Karpas-422 (cell line): Measurements from ENCODE around the gene RPS27A. TPM values are rescaled to one million over a fixed set of nuclear protein-coding genes. Genes with fewer than 3 reads are reported as not detected.
A peak's percentile ranks its signal among the peaks of the same experiment; 100 is the strongest.
"Not testable (repeated sequence)": the region's sequence is repeated elsewhere in the genome, so short reads cannot be mapped to it uniquely, and the experiment has no call there.

Experiments
- DNase-seq: peaks from one replicate; pipeline ENCODE4 v3.0.0-alpha.2; 2015
- H2AFZ ChIP-seq: fragments of 200-600 bp; sonication (generic); 2 replicates; pipeline ENCODE4 v1.6.1; 2014; ENCODE audit warnings: antibody characterized with exemption, low read length, mixed read lengths
- H3K27ac ChIP-seq: fragments of 200-600 bp; sonication (generic); 2 replicates; pipeline ENCODE4 v1.5.1; 2014; ENCODE audit warnings: mild to moderate bottlenecking, low read length, moderate library complexity
- H3K27me3 ChIP-seq: fragments of 200-600 bp; sonication (generic); 2 replicates; pipeline ENCODE4 v1.6.1; 2014; ENCODE audit warnings: low read length, mixed read lengths
- H3K36me3 ChIP-seq: fragments of 200-600 bp; sonication (generic); 2 replicates; pipeline ENCODE4 v1.6.1; 2014; ENCODE audit warnings: low read length, mixed read lengths; ENCODE audit not compliant: insufficient read depth
- H3K4me1 ChIP-seq: fragments of 200-600 bp; sonication (generic); 2 replicates; pipeline ENCODE4 v1.6.1; 2014; ENCODE audit warnings: mild to moderate bottlenecking, low read length, mixed read lengths
- H3K4me2 ChIP-seq: fragments of 200-600 bp; sonication (generic); 2 replicates; pipeline ENCODE4 v1.6.1; 2014; ENCODE audit warnings: low read length, low read depth, mild to moderate bottlenecking; ENCODE audit not compliant: poor library complexity, severe bottlenecking
- H3K4me3 ChIP-seq: fragments of 200-600 bp; sonication (generic); 2 replicates; pipeline ENCODE4 v1.5.1; 2014; ENCODE audit warnings: mild to moderate bottlenecking, antibody characterized with exemption, low read length, mixed read lengths
- H3K79me2 ChIP-seq: fragments of 200-600 bp; sonication (generic); 2 replicates; pipeline ENCODE4 v1.6.1; 2014; ENCODE audit warnings: mild to moderate bottlenecking, low read length, mixed read lengths
- H3K9ac ChIP-seq: fragments of 200-600 bp; sonication (generic); 2 replicates; pipeline ENCODE4 v1.6.0; 2014; ENCODE audit warnings: low read length
- H3K9me2 ChIP-seq: fragments of 200-600 bp; sonication (generic), shearing (Covaris generic); replicated peaks from 2 replicates; pipeline ENCODE4 v1.6.0; 2014; ENCODE audit warnings: mild to moderate bottlenecking, low read length, moderate library complexity; ENCODE audit not compliant: insufficient read depth
- H3K9me3 ChIP-seq: fragments of 300-700, 200-600 bp; sonication (generic); 2 replicates; pipeline ENCODE4 v1.6.1; 2014; ENCODE audit warnings: low read length, mixed read lengths
- H4K20me1 ChIP-seq: fragments of 200-600 bp; sonication (generic); 2 replicates; pipeline ENCODE4 v1.6.1; 2014; ENCODE audit warnings: mild to moderate bottlenecking, antibody characterized with exemption, low read length, low read depth; ENCODE audit not compliant: insufficient read depth
- total RNA-seq: library from RNA; depleted of rRNA; stranded (reverse); fragments of >200 nt; shearing (Covaris generic); gene quantifications from 2 replicates; pipeline ENCODE4 v1.2.3, GENCODE V29; 2014; ENCODE audit warnings: low replicate concordance

Gene RPS27A
- total RNA-seq, 1 experiment from 2014 or later, result 2,669 TPM

DNA sequence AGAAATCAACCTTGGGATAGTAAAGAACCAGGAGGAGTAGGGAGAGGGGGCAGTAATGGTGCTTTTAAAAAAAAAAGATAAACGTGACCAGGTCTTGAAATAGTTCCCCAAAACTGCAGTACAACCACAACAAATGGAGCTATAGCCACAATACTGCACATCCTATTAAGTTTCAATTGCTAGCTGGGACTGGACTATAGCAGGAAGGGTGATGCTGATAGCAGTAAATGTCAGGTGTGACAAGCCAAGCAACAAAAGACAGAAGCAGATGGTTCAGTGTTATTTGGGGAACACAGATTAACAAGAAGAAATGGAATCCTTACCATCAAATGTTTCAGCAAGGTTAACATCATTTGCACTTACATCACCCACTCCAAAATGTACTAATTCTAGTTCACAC is 10.1 kb downstream of the RPS27A start:
- Histone ChIP-seq H3K4me1 (no peaks in the 10 kb centered on the region), H3K9ac (no peak overlapping the region), H3K9me3 (no peaks in the 10 kb centered on the region), H3K9me2 (no peaks in the 10 kb centered on the region), H3K4me2 (no peak overlapping the region), H3K27me3 (no peaks in the 10 kb centered on the region), H4K20me1 (no peaks in the 10 kb centered on the region), H3K36me3 (peaks cover 43% of the 10 kb centered on the region), H2AFZ (no peak overlapping the region), H3K27ac (no peak overlapping the region), H3K4me3 (no peak overlapping the region), H3K79me2 (no peaks in the 10 kb centered on the region)
- DNase-seq, result no peak

DNA sequence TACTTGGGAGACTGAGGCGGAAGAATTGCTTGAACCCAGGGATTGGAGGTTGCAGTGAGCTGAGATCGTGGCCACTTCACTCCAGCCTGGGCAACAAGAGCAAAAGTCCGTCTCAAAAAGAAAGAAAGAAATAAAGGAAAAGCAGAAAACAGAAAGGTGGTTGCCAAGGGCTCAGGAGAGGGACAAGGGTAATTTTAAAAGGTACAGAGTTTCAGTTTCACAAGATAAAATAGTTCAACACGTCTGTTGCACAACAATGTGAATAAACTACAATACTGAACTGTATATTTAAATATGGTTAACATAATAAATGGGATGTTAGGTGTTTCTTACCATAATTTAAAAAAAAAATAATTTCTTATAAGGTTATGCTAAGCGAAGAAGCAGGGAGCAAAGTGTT is 12.9 kb downstream of the RPS27A start:
- no peaks in the 10 kb centered on the region for H3K9me3 ChIP-seq
- no peak overlapping the region for H3K4me2 ChIP-seq
- no peak overlapping the region for H2AFZ ChIP-seq
- no peaks in the 10 kb centered on the region for H3K27me3 ChIP-seq
- H3K9me2 ChIP-seq, result no peaks in the 10 kb centered on the region
- no peak overlapping the region for H3K9ac ChIP-seq
- peaks cover 55% of the 10 kb centered on the region for H3K36me3 ChIP-seq
- H4K20me1 ChIP-seq, result no peaks in the 10 kb centered on the region
- no peak overlapping the region for H3K27ac ChIP-seq
- DNase-seq, result no peak
- no peaks in the 10 kb centered on the region for H3K79me2 ChIP-seq
- no peaks in the 10 kb centered on the region for H3K4me1 ChIP-seq
- no peak overlapping the region for H3K4me3 ChIP-seq

DNA sequence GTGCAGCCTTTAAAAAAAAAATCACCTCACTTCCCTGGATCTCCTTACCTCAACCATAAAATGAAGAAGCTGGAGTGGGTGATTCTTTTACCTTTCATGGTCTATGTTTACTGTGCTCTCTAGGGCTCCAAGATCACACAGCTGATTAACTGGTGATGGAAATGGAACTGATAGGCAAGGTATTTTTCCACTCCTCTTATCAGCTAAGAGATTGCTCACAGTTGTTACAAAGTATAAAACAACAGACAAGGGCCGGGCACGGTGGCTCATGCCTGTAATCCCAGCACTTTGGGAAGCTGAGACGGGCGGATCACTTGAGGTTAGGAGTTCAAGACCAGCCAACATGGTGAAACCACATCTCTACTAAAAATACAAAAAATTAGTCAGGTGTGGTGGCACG is 14.5 kb downstream of the RPS27A start:
- H3K4me3 ChIP-seq, result no peak overlapping the region
- no peaks in the 10 kb centered on the region for H3K4me1 ChIP-seq
- H3K79me2 ChIP-seq, result no peaks in the 10 kb centered on the region
- no peak overlapping the region for H3K4me2 ChIP-seq
- peaks cover 58% of the 10 kb centered on the region for H3K36me3 ChIP-seq
- H2AFZ ChIP-seq, result no peak overlapping the region
- H3K27me3 ChIP-seq, result no peaks in the 10 kb centered on the region
- H3K9me3 ChIP-seq, result no peaks in the 10 kb centered on the region
- no peaks in the 10 kb centered on the region for H3K9me2 ChIP-seq
- H4K20me1 ChIP-seq, result no peaks in the 10 kb centered on the region
- H3K9ac ChIP-seq, result no peak overlapping the region
- no peak overlapping the region for H3K27ac ChIP-seq
- DNase-seq, result no peak

DNA sequence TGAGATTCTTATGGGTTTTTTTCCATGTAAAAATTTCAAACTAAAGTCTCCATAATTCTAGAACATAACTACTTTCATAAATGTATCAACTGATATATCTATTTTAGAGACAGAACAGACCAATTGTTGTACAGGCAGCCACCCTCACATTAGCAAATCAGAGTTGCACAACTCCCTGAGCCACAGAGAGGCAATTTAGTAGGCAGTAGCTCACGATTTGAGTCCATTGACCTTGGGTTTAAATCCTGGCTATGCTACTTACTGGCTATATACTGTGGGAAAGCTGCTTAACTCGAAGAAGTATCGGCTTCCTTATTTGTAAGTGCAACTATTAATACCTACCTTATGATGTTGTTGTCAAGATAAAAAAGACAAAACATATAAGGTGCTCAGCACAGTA is 20.3 kb downstream of the RPS27A start:
- H3K36me3 ChIP-seq, result peaks cover 41% of the 10 kb centered on the region
- H3K9ac ChIP-seq, result no peak overlapping the region
- H3K9me3 ChIP-seq, result no peaks in the 10 kb centered on the region
- no peak for DNase-seq
- H3K9me2 ChIP-seq, result no peaks in the 10 kb centered on the region
- no peaks in the 10 kb centered on the region for H3K79me2 ChIP-seq
- H2AFZ ChIP-seq, result no peak overlapping the region
- no peaks in the 10 kb centered on the region for H3K4me1 ChIP-seq
- no peaks in the 10 kb centered on the region for H4K20me1 ChIP-seq
- H3K27ac ChIP-seq, result no peak overlapping the region
- H3K27me3 ChIP-seq, result no peaks in the 10 kb centered on the region
- H3K4me3 ChIP-seq, result no peak overlapping the region
- no peak overlapping the region for H3K4me2 ChIP-seq

- not testable (repeated sequence) for H3K4me1 ChIP-seq, H3K4me2 ChIP-seq, H3K27me3 ChIP-seq, DNase-seq, H2AFZ ChIP-seq, H3K27ac ChIP-seq, H3K4me3 ChIP-seq, H4K20me1 ChIP-seq, H3K9ac ChIP-seq, H3K9me2 ChIP-seq, H3K9me3 ChIP-seq, H3K79me2 ChIP-seq
- peaks cover 43% of the 10 kb centered on the region for H3K36me3 ChIP-seq
Observed at GRCh38 chr2:55259586-55259985, 27.1 kb downstream of the RPS27A start.

- Histone ChIP-seq H3K9me2 (no peaks in the 10 kb centered on the region), H3K9me3 (no peaks in the 10 kb centered on the region), H3K4me2 (peak overlapping the region; percentile 86), H2AFZ (peak overlapping the region; percentile 49; the same call in 1 of the 2 replicates), H3K79me2 (peaks cover 32% of the 10 kb centered on the region), H3K27me3 (no peaks in the 10 kb centered on the region), H4K20me1 (no peaks in the 10 kb centered on the region), H3K36me3 (peaks cover 26% of the 10 kb centered on the region; the same call in 1 of the 2 replicates), H3K27ac (peak overlapping the region; percentile 68), H3K4me3 (peak overlapping the region; percentile 98), H3K9ac (peak overlapping the region; percentile 94), H3K4me1 (peaks cover 18% of the 10 kb centered on the region)
- no peak for DNase-seq
Observed at GRCh38 chr2:55268288-55268906, 35.9 kb downstream of the RPS27A start.

DNA sequence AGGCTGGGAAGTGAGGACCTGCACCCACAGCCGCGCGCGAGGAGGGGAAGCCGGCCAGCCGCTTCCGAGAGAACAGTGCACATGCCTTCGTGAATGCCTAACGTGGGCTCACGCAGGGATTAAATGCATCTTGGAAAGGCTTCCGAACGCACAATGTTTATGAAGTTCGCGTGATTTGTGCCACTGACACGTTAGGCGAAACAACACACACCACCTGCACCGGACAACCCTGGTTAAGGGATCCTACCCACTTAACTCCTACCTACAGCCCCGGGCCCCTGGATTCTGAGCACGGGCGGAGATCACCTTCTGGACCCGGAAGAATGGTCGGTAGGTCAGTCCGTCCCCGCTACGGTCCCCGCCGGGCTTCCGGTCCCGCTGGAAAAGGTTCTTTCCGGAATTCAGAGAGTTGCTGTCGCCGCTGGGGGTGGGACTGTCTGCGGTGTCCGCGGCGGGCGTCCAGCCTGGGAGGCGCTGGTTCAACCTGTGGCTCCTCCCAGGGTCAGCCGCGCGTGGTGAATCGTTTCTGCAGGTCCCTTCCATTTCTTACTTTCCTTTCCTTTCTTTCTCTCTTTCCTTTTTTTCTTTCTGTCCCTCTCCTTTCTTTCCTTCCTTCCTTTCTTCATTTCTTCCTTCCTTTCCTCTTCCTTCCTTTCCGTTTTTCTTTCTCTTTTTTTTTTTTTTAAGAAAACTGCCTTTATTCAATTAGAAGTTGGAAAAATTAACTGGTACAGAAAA is 36.6 kb downstream of the RPS27A start, which contains the start of gene MTIF2:
Gene MTIF2 (minus strand): TSS at position 325 of the 738 bp plus-strand sequence. CDS start 5,373 bp downstream, outside the sequence.
- H3K9ac ChIP-seq, result peak within 1 kb of the TSS; percentile 94
- peaks cover 18% of the 10 kb centered on the region for H3K4me1 ChIP-seq
- DNase-seq, result peak; percentile 97
- peak within 1 kb of the TSS; percentile 74 for H3K27ac ChIP-seq
- H3K27me3 ChIP-seq, result no peaks in the 10 kb centered on the region
- H3K4me2 ChIP-seq, result peak within 1 kb of the TSS; percentile 86
- H3K79me2 ChIP-seq, result peaks cover 32% of the 10 kb centered on the region
- H2AFZ ChIP-seq, result peak within 1 kb of the TSS; percentile 50
- no peaks in the 10 kb centered on the region for H4K20me1 ChIP-seq
- no peaks in the 10 kb centered on the region for H3K9me3 ChIP-seq
- peak within 1 kb of the TSS; percentile 98 for H3K4me3 ChIP-seq
- no peaks in the 10 kb centered on the region for H3K9me2 ChIP-seq
- H3K36me3 ChIP-seq, result peaks cover 19% of the 10 kb centered on the region; the same call in 1 of the 2 replicates

- peaks cover 32% of the 10 kb centered on the region for H3K79me2 ChIP-seq
- H2AFZ ChIP-seq, result peak overlapping the region; percentile 50; the same call in 1 of the 2 replicates
- H4K20me1 ChIP-seq, result no peaks in the 10 kb centered on the region
- no peak for DNase-seq
- peak overlapping the region; percentile 86 for H3K4me2 ChIP-seq
- H3K9me2 ChIP-seq, result no peaks in the 10 kb centered on the region
- H3K4me3 ChIP-seq, result peak overlapping the region; percentile 98
- H3K27ac ChIP-seq, result peak overlapping the region; percentile 74
- H3K9me3 ChIP-seq, result no peaks in the 10 kb centered on the region
- H3K4me1 ChIP-seq, result peaks cover 18% of the 10 kb centered on the region
- H3K27me3 ChIP-seq, result no peaks in the 10 kb centered on the region
- H3K36me3 ChIP-seq, result peaks cover 13% of the 10 kb centered on the region; the same call in 1 of the 2 replicates
- H3K9ac ChIP-seq, result peak overlapping the region; percentile 94
Observed at GRCh38 chr2:55269645-55269990, 37.1 kb downstream of the RPS27A start.
